ENCODE results near the gene AP2M1.

DNA sequence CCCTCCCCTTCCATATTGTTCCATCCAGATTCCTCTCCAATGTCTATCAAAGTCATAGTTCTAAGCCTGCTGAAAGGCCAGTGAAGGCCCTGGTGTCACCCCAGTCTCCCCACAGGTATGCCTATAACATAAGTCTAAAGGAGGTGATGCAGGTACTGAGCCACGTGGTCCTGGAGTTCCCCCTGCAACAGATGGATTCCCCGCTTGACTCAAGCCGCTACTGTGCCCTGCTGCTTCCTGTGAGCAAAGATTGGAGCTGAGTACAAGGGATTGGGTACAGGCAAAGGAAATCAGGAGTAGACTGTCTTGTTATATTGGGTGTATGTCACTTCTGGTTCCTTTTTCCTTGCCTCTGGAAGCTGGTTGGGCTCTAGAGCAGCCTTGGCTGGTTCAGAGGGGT is 31.3 kb upstream of the AP2M1 start:
- TF ChIP-seq, protein P1, sequence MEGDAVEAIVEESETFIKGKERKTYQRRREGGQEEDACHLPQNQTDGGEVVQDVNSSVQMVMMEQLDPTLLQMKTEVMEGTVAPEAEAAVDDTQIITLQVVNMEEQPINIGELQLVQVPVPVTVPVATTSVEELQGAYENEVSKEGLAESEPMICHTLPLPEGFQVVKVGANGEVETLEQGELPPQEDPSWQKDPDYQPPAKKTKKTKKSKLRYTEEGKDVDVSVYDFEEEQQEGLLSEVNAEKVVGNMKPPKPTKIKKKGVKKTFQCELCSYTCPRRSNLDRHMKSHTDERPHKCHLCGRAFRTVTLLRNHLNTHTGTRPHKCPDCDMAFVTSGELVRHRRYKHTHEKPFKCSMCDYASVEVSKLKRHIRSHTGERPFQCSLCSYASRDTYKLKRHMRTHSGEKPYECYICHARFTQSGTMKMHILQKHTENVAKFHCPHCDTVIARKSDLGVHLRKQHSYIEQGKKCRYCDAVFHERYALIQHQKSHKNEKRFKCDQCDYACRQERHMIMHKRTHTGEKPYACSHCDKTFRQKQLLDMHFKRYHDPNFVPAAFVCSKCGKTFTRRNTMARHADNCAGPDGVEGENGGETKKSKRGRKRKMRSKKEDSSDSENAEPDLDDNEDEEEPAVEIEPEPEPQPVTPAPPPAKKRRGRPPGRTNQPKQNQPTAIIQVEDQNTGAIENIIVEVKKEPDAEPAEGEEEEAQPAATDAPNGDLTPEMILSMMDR (IDR thresholded peaks at IDR 0.05) = no peak
- TF ChIP-seq POLR2AphosphoS5 (IDR thresholded peaks at IDR 0.05) (no peak), POLR2A (IDR thresholded peaks at IDR 0.05) (no peak)

All from stomach (tissue), 4 donors.